Karpas-422 (cell line): ENCODE measurements around the gene ERC1. TPM values are rescaled to one million over a fixed set of nuclear protein-coding genes. Genes with fewer than 3 reads are reported as not detected.

Experiments used
- DNase-seq: peaks from one replicate; pipeline ENCODE4 v3.0.0-alpha.2; 2015
- H2AFZ ChIP-seq: fragments of 200-600 bp; sonication (generic); 2 replicates; pipeline ENCODE4 v1.6.1; 2014; ENCODE audit warnings: antibody characterized with exemption, low read length, mixed read lengths
- H3K27ac ChIP-seq: fragments of 200-600 bp; sonication (generic); 2 replicates; pipeline ENCODE4 v1.5.1; 2014; ENCODE audit warnings: mild to moderate bottlenecking, low read length, moderate library complexity
- H3K27me3 ChIP-seq: fragments of 200-600 bp; sonication (generic); 2 replicates; pipeline ENCODE4 v1.6.1; 2014; ENCODE audit warnings: low read length, mixed read lengths
- H3K36me3 ChIP-seq: fragments of 200-600 bp; sonication (generic); 2 replicates; pipeline ENCODE4 v1.6.1; 2014; ENCODE audit warnings: low read length, mixed read lengths; ENCODE audit not compliant: insufficient read depth
- H3K4me1 ChIP-seq: fragments of 200-600 bp; sonication (generic); 2 replicates; pipeline ENCODE4 v1.6.1; 2014; ENCODE audit warnings: mild to moderate bottlenecking, low read length, mixed read lengths
- H3K4me2 ChIP-seq: fragments of 200-600 bp; sonication (generic); 2 replicates; pipeline ENCODE4 v1.6.1; 2014; ENCODE audit warnings: low read length, low read depth, mild to moderate bottlenecking; ENCODE audit not compliant: poor library complexity, severe bottlenecking
- H3K4me3 ChIP-seq: fragments of 200-600 bp; sonication (generic); 2 replicates; pipeline ENCODE4 v1.5.1; 2014; ENCODE audit warnings: mild to moderate bottlenecking, antibody characterized with exemption, low read length, mixed read lengths
- H3K79me2 ChIP-seq: fragments of 200-600 bp; sonication (generic); 2 replicates; pipeline ENCODE4 v1.6.1; 2014; ENCODE audit warnings: mild to moderate bottlenecking, low read length, mixed read lengths
- H3K9ac ChIP-seq: fragments of 200-600 bp; sonication (generic); 2 replicates; pipeline ENCODE4 v1.6.0; 2014; ENCODE audit warnings: low read length
- H3K9me2 ChIP-seq: fragments of 200-600 bp; sonication (generic), shearing (Covaris generic); replicated peaks from 2 replicates; pipeline ENCODE4 v1.6.0; 2014; ENCODE audit warnings: mild to moderate bottlenecking, low read length, moderate library complexity; ENCODE audit not compliant: insufficient read depth
- H3K9me3 ChIP-seq: fragments of 300-700, 200-600 bp; sonication (generic); 2 replicates; pipeline ENCODE4 v1.6.1; 2014; ENCODE audit warnings: low read length, mixed read lengths
- H4K20me1 ChIP-seq: fragments of 200-600 bp; sonication (generic); 2 replicates; pipeline ENCODE4 v1.6.1; 2014; ENCODE audit warnings: mild to moderate bottlenecking, antibody characterized with exemption, low read length, low read depth; ENCODE audit not compliant: insufficient read depth
- total RNA-seq: library from RNA; depleted of rRNA; stranded (reverse); fragments of >200 nt; shearing (Covaris generic); gene quantifications from 2 replicates; pipeline ENCODE4 v1.2.3, GENCODE V29; 2014; ENCODE audit warnings: low replicate concordance

Gene ERC1
- total RNA-seq, 1 experiment from 2014 or later = 20.3 TPM

DNA sequence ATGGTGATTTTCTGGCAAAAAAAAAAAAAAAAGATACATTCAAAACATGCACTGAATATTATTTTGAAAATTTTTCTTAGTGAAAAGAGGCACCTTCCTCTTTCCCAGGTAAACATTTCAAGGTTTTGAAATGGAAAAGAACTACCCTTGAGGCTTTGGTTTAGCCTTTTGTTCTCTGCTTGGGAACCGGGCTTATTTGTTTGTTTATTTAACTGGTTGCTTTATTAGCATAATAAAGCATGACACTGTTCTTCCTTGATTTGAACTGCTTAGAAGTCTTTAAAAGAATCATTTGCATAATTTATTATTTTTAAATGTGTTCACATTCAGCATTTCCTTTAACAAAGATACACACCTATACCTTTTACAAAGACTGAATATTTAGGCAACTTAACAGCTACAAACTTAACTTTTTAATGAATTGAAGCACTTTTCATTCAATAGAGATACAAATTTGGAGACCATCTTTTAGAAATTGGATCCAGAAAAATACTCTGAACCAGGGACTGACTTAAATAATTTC is 428.9 kb downstream of the ERC1 start:
- H2AFZ ChIP-seq = no peak overlapping the region
- no peak overlapping the region for H3K27ac ChIP-seq
- H3K4me1 ChIP-seq = no peaks in the 10 kb centered on the region
- H3K4me3 ChIP-seq = no peak overlapping the region
- no peaks in the 10 kb centered on the region for H4K20me1 ChIP-seq
- no peak overlapping the region for H3K9ac ChIP-seq
- no peaks in the 10 kb centered on the region for H3K79me2 ChIP-seq
- 0 out of 2 replicates have a peak, but pooled peaks cover 4% of the 10 kb centered on the region for H3K36me3 ChIP-seq
- H3K27me3 ChIP-seq = no peaks in the 10 kb centered on the region
- H3K9me3 ChIP-seq = peaks cover 6% of the 10 kb centered on the region
- no peak for DNase-seq
- H3K9me2 ChIP-seq = no peaks in the 10 kb centered on the region
- no peak overlapping the region for H3K4me2 ChIP-seq

DNA sequence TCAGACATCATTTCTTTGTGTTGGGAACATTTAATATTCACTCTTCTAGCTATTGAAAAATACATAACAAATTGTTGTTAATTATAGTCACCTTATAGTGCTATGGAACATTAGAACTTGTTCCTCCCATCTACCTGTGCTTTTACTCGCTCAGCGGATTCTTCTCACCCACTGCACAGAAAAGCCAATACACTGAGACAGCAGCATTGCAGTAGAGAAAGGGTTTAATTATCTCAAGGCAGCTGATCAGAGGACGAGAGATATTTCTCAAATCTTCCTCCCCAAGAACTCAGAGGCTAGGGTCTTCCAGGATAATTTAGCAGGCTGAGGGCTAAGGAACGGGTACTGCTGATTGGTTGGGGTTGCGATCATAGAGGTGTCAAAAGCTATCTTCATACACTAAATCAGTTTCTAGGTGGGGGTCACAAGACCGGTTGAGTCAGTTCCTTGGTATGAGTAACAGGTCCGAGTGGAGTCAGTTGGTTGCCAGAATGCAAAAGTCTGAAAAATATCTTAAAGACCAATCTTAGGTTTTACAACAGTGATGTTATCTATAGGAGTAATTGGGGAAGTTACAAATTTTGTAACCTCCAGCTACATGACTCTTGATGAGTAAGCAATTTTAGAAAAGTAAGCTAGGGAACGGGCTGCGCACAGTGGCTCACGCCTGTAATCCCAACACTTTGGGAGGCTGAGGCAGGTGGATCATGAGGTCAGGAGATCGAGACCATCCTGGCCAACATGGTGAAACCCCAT is 430.2 kb downstream of the ERC1 start:
- Histone ChIP-seq H3K79me2 (no peaks in the 10 kb centered on the region), H3K9ac (no peak overlapping the region), H3K4me3 (no peak overlapping the region), H3K9me2 (no peaks in the 10 kb centered on the region), H4K20me1 (no peaks in the 10 kb centered on the region), H2AFZ (no peak overlapping the region), H3K27ac (no peak overlapping the region), H3K36me3 (0 out of 2 replicates have a peak, but pooled peaks cover 4% of the 10 kb centered on the region), H3K27me3 (no peaks in the 10 kb centered on the region), H3K4me1 (no peaks in the 10 kb centered on the region), H3K4me2 (no peak overlapping the region), H3K9me3 (peaks cover 6% of the 10 kb centered on the region)
- DNase-seq = no peak

DNA sequence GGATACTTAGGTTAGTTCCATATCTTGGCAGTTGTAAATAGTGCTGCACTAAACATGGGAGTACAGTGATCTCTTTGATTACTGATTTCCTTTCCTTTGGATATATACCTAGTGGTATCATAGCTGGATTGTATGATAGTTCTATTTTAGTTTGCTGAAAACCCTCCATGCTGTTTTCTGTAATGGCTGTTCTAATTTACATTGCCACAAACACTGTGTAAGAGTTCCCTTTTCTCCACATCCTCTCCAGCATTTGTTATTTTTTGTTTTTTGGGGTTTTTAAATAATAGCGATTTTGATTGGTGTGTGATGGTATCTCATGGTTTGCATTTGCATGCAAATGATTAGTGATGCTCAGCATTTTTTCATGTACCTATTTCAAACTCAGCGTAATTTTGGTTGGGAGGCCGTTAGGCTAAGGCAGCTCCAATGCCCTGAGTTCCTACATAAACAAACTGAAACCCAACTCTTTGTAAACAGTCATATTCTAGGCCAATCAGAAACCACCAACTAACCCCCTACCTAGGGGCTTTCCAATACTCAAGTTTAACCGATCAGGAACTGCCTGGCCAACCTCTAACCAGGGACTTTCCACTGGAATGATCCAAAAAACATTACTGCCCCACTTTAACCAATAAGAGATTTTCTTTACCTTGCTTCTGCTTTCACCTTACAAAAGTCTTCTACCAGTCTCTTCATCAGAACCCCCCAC is 431.7 kb downstream of the ERC1 start:
- no peak overlapping the region for H3K4me2 ChIP-seq
- no peaks in the 10 kb centered on the region for H3K27me3 ChIP-seq
- H4K20me1 ChIP-seq = no peaks in the 10 kb centered on the region
- 0 out of 2 replicates have a peak, but pooled peaks cover 4% of the 10 kb centered on the region for H3K36me3 ChIP-seq
- peaks cover 6% of the 10 kb centered on the region for H3K9me3 ChIP-seq
- no peak for DNase-seq
- no peaks in the 10 kb centered on the region for H3K9me2 ChIP-seq
- H3K79me2 ChIP-seq = no peaks in the 10 kb centered on the region
- H3K27ac ChIP-seq = no peak overlapping the region
- H3K4me1 ChIP-seq = no peaks in the 10 kb centered on the region
- no peak overlapping the region for H2AFZ ChIP-seq
- H3K9ac ChIP-seq = no peak overlapping the region
- no peak overlapping the region for H3K4me3 ChIP-seq

DNA sequence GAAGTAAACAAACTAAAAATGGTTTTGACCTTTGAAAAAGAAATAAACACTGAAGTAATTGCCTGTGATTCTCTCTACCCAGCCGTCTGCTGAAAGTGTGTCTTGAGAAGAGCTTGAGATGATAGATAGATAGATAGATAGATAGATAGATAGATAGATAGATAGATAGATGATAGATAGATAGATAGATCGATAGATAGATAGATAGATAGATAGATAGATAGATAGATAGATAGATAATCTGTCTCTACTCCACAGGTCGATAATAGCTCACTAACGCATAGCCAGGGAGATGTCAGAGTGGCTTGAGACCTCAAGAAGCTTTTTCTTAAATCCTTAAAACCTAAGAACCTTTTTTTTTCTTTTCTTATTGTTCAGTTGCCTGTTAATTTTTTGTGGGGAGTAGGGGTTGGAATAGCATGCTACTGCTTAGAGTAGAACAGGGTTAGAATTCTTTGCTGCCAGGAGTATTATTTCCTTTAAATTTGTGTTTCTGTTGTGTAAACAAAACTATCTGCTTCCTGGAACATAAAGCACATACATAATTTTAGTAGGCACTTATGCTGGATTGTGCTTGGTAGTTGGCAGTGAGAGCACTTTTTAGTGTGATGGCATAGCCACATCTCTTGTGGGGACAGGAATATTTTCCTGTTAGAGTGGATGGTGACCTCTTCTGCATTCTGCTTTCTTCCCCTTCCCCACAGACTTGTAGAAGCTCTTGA is 433.8 kb downstream of the ERC1 start:
- Histone ChIP-seq H2AFZ (no peak overlapping the region), H4K20me1 (no peaks in the 10 kb centered on the region), H3K9me2 (no peaks in the 10 kb centered on the region), H3K4me2 (no peak overlapping the region), H3K4me1 (peaks cover 2% of the 10 kb centered on the region; the same call in 1 of the 2 replicates), H3K9me3 (peaks cover 6% of the 10 kb centered on the region), H3K36me3 (no peaks in the 10 kb centered on the region), H3K27ac (no peak overlapping the region), H3K27me3 (no peaks in the 10 kb centered on the region), H3K4me3 (no peak overlapping the region), H3K79me2 (no peaks in the 10 kb centered on the region), H3K9ac (no peak overlapping the region)
- DNase-seq = no peak

DNA sequence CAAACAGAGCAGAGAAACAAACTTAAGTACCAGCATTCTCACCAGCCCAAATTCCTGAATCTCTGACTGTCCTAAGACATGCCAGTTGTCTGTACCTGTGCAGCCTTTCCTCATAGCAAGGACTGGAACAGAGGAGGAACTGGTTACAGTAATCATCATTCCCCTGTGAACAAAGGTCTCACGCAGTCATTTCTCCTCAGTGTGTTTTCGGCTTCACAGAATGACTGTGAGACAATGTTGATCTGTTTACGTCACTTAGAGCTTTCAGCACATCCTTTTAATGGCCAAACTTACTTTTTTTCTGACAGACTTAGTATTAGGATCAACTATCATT is 434.3 kb downstream of the ERC1 start:
- peaks cover 6% of the 10 kb centered on the region for H3K9me3 ChIP-seq
- no peaks in the 10 kb centered on the region for H3K36me3 ChIP-seq
- no peak overlapping the region for H2AFZ ChIP-seq
- H3K4me2 ChIP-seq = no peak overlapping the region
- no peaks in the 10 kb centered on the region for H4K20me1 ChIP-seq
- no peaks in the 10 kb centered on the region for H3K79me2 ChIP-seq
- H3K27me3 ChIP-seq = no peaks in the 10 kb centered on the region
- H3K9me2 ChIP-seq = no peaks in the 10 kb centered on the region
- H3K27ac ChIP-seq = no peak overlapping the region
- no peak overlapping the region for H3K4me3 ChIP-seq
- no peak for DNase-seq
- peaks cover 2% of the 10 kb centered on the region; the same call in 1 of the 2 replicates for H3K4me1 ChIP-seq
- H3K9ac ChIP-seq = no peak overlapping the region

DNA sequence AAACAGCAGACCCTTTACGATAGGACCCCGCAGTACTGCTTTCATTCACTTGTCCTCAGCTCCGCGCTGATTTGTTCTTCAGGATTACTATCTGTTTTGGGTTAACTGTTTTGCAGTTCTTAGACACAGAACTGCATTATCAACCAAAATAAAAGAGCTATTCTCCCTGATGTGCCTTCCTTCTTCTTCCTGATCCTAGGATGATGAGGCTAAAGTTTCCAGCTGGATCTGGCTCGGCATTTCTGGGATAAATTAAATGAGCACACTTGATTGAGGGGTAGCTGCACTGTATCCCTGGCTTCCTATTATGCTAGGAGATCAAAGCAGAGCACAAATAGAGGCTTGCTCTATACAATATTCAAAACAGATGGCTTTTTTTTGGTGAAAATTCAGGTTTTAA is 437.6 kb downstream of the ERC1 start:
- Histone ChIP-seq H3K27me3 (no peaks in the 10 kb centered on the region), H3K9me2 (no peaks in the 10 kb centered on the region), H4K20me1 (no peaks in the 10 kb centered on the region), H3K36me3 (no peaks in the 10 kb centered on the region), H3K79me2 (no peaks in the 10 kb centered on the region), H2AFZ (no peak overlapping the region), H3K9me3 (no peaks in the 10 kb centered on the region), H3K9ac (no peak overlapping the region), H3K4me2 (no peak overlapping the region), H3K27ac (no peak overlapping the region), H3K4me3 (no peak overlapping the region), H3K4me1 (peaks cover 2% of the 10 kb centered on the region; the same call in 1 of the 2 replicates)
- DNase-seq = no peak

DNA sequence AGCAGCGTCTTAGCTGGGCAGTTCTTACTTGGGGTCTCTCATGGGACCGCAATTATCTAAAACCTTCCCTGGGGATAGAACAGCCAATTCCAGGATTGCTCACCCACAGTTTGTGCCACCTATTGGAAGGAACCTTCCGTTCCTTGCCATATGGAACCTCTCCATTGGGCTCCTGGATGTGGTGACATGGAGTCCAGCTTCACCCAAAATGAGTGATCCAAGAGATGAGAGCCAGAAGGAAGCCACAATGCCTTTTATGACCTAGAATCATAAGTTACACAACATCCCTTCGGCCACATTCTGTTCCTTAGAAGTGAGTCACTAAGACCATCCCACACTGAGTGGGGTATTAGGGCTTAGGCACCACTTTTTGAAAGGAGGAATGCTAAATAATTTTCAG is 439.0 kb downstream of the ERC1 start:
- Histone ChIP-seq H3K4me2 (no peak overlapping the region), H4K20me1 (no peaks in the 10 kb centered on the region), H3K4me1 (peaks cover 2% of the 10 kb centered on the region; the same call in 1 of the 2 replicates), H3K4me3 (no peak overlapping the region), H3K36me3 (no peaks in the 10 kb centered on the region), H3K9me2 (no peaks in the 10 kb centered on the region), H3K9me3 (no peaks in the 10 kb centered on the region), H2AFZ (no peak overlapping the region), H3K79me2 (no peaks in the 10 kb centered on the region), H3K27ac (no peak overlapping the region), H3K9ac (no peak overlapping the region), H3K27me3 (no peaks in the 10 kb centered on the region)
- no peak for DNase-seq
